ENCODE measurements around the gene GRB2.
"Not testable (repeated sequence)": the region's sequence is repeated elsewhere in the genome, so short reads cannot be mapped to it uniquely, and the experiment has no call there.

GRB2 gene

GRCh38 chr17:75405365-75406221 is at the start of gene GRB2:
GRB2 (minus strand) TSS chr17:75405678; CDS start chr17:75393628, 12,050 bp downstream.
- DNase-seq = peak; percentile 100

- DNase-seq = not testable (repeated sequence)
These were observed 49.2 kb upstream of the GRB2 start for GRCh38 chr17:75454672-75455071.

GRCh38 chr17:75454193-75454592 is 48.7 kb upstream of the GRB2 start:
- DNase-seq = no peak

GRCh38 chr17:75450270-75450669 is 44.8 kb upstream of the GRB2 start:
- no peak for DNase-seq

- no peak for DNase-seq
These were observed 42.7 kb upstream of the GRB2 start for GRCh38 chr17:75447951-75448856.

- DNase-seq = not testable (repeated sequence)
These were observed 40.4 kb upstream of the GRB2 start for GRCh38 chr17:75445896-75446295.

- DNase-seq = no peak
These were observed 39.8 kb upstream of the GRB2 start for GRCh38 chr17:75445296-75445695.

GRCh38 chr17:75442168-75443103 is 37.0 kb upstream of the GRB2 start:
- DNase-seq = no peak

- no peak for DNase-seq
These were observed 35.4 kb upstream of the GRB2 start for GRCh38 chr17:75440738-75441448.

- no peak for DNase-seq
These were observed 33.8 kb upstream of the GRB2 start for GRCh38 chr17:75439287-75439686.

GRCh38 chr17:75437404-75437803 is 31.9 kb upstream of the GRB2 start:
- DNase-seq = not testable (repeated sequence)

GRCh38 chr17:75434433-75434832 is 29.0 kb upstream of the GRB2 start:
- not testable (repeated sequence) for DNase-seq

GRCh38 chr17:75433218-75433783 is 27.8 kb upstream of the GRB2 start:
- DNase-seq = no peak

- DNase-seq = peak; percentile 60
These were observed 24.9 kb upstream of the GRB2 start for GRCh38 chr17:75430159-75430974.

- peak; percentile 58 for DNase-seq
These were observed 23.3 kb upstream of the GRB2 start for GRCh38 chr17:75428543-75429469.

GRCh38 chr17:75418531-75418930 is 13.1 kb upstream of the GRB2 start:
- no peak for DNase-seq

GRCh38 chr17:75417054-75417580 is 11.6 kb upstream of the GRB2 start:
- no peak for DNase-seq

GRCh38 chr17:75416006-75416405 is 10.5 kb upstream of the GRB2 start:
- no peak for DNase-seq

- no peak for DNase-seq
These were observed 9.0 kb upstream of the GRB2 start for GRCh38 chr17:75414488-75414887.
